Cardiac fibroblast (primary cell): Measurements from ENCODE around the gene PTPN4.

Source experiments
- DNase-seq, 2 donors: peaks; one replicate each; pipeline versions ENCODE4 v3.0.0 to v3.0.0-alpha.2; 2010; ENCODE audit warnings: low read depth in 2 of 2
- H3K4me3 ChIP-seq, 2 donors: replicated peaks in 1 of 2; 1 replicate in 1 of 2; 2 replicates in 1 of 2; pipeline ENCODE4 v1.5.1; 2011; ENCODE audit warnings: low read depth in 2 of 2, low read length in 2 of 2, mild to moderate bottlenecking in 2 of 2, moderate library complexity in 1 of 2
- CTCF ChIP-seq: IDR thresholded peaks from one replicate; pipeline ENCODE4 v1.5.1; 2011; ENCODE audit warnings: low read depth, mild to moderate bottlenecking, low read length, inconsistent platforms

PTPN4 gene

GRCh38 chr2:119864318-119864717 lies 104.6 kb downstream of the PTPN4 start:
- no peak for TF ChIP-seq CTCF
- H3K4me3 ChIP-seq, result no peak overlapping the region
- no peak for DNase-seq

GRCh38 chr2:119871725-119872124 lies 112.0 kb downstream of the PTPN4 start:
- no peak for TF ChIP-seq CTCF
- no peak for DNase-seq
- H3K4me3 ChIP-seq, result no peak overlapping the region

GRCh38 chr2:119873350-119874315 lies 113.9 kb downstream of the PTPN4 start:
- DNase-seq, result no peak
- no peak for TF ChIP-seq CTCF
- no peak overlapping the region for H3K4me3 ChIP-seq

GRCh38 chr2:119879502-119879901 lies 119.8 kb downstream of the PTPN4 start:
- H3K4me3 ChIP-seq, result no peak overlapping the region
- TF ChIP-seq CTCF, result no peak
- no peak for DNase-seq

DNA sequence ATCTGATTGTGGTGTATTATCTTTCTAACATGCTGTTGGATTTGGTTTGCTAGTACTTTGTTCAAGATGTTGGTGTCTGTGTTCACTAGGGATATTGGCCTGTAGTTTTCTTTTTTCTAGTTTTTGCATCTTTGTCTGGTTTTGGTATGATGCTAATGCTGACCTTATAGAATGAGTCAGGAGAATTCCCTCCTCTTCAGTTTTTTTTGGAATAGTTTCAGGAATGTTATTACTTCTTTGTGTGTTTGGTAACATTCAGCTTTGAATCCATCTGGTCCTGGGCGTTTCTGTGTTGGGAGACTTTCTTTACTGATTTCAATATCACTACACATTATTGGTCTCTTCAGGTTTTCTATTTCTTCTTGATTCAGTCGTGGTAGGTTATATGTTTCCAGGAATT lies 129.0 kb downstream of the PTPN4 start:
- no peak overlapping the region for H3K4me3 ChIP-seq
- no peak for TF ChIP-seq CTCF
- peak; percentile 77 to 84 for DNase-seq

- no peak overlapping the region for H3K4me3 ChIP-seq
- DNase-seq, result no peak
- TF ChIP-seq CTCF, result no peak
Measured at GRCh38 chr2:119897736-119898395, 138.1 kb downstream of the PTPN4 start.
